ENCODE results near the gene UVSSA.
"Not testable (repeated sequence)": the region's sequence is repeated elsewhere in the genome, so short reads cannot be mapped to it uniquely, and the experiment has no call there.

Gene UVSSA

GRCh38 chr4:1384675-1385372, 37.8 kb downstream of the UVSSA start:
- no peak overlapping the region for H3K9ac ChIP-seq (ENCODE audit: low read depth, low read length)
- peaks cover 7% of the 10 kb centered on the region; the same call in 1 of the 2 replicates for H3K9me3 ChIP-seq (ENCODE audit: control insufficient read depth, insufficient read depth, low read length)
- peaks cover 6% of the 10 kb centered on the region for H3K36me3 ChIP-seq (ENCODE audit: insufficient read depth, low read length)
- H3K4me1 ChIP-seq (ENCODE audit: insufficient read depth, low read length): no peaks in the 10 kb centered on the region

- no peaks in the 10 kb centered on the region for H3K4me1 ChIP-seq (ENCODE audit: insufficient read depth, low read length)
- no peak overlapping the region for H3K9ac ChIP-seq (ENCODE audit: low read depth, low read length)
- peaks cover 7% of the 10 kb centered on the region; the same call in 1 of the 2 replicates for H3K9me3 ChIP-seq (ENCODE audit: control insufficient read depth, insufficient read depth, low read length)
- H3K36me3 ChIP-seq (ENCODE audit: insufficient read depth, low read length): peaks cover 6% of the 10 kb centered on the region
These were observed 38.6 kb downstream of the UVSSA start for GRCh38 chr4:1385373-1386340.

GRCh38 chr4:1393363-1393762, 46.4 kb downstream of the UVSSA start:
- not testable (repeated sequence) for H3K36me3 ChIP-seq (ENCODE audit: insufficient read depth, low read length); H3K9ac ChIP-seq (ENCODE audit: low read depth, low read length); H3K9me3 ChIP-seq (ENCODE audit: control insufficient read depth, insufficient read depth, low read length); H3K4me1 ChIP-seq (ENCODE audit: insufficient read depth, low read length)

DNA sequence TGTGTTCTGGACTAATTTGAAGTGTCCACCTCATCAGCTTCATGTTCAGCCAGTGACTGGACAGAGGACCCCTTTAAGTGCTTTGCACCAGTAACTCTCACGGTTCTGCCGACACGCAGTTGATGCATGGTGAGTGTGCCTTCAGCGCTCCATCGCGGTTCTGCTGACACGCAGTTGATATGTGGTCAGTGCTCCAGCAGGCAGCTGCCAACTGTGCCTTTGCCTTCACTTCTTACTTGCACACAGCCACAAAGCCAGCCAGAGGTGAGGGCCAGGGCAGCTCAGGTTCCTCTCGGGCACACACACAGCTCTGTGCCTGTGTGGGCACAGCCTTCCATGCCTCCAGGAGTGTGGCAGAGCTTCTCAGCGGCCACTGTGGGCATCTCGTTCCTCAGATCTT, 46.9 kb downstream of the UVSSA start:
- Histone ChIP-seq H3K9me3 (ENCODE audit: control insufficient read depth, insufficient read depth, low read length) (peaks cover 4% of the 10 kb centered on the region), H3K9ac (ENCODE audit: low read depth, low read length) (no peak overlapping the region), H3K36me3 (ENCODE audit: insufficient read depth, low read length) (no peaks in the 10 kb centered on the region; the same call in none of the 2 replicates), H3K4me1 (ENCODE audit: insufficient read depth, low read length) (no peaks in the 10 kb centered on the region)

- not testable (repeated sequence) for H3K4me1 ChIP-seq (ENCODE audit: insufficient read depth, low read length); H3K36me3 ChIP-seq (ENCODE audit: insufficient read depth, low read length); H3K9me3 ChIP-seq (ENCODE audit: control insufficient read depth, insufficient read depth, low read length); H3K9ac ChIP-seq (ENCODE audit: low read depth, low read length)
These were observed 47.8 kb downstream of the UVSSA start for GRCh38 chr4:1394554-1395388.

- H3K4me1 ChIP-seq (ENCODE audit: insufficient read depth, low read length): not testable (repeated sequence)
These were observed 48.4 kb downstream of the UVSSA start for GRCh38 chr4:1395389-1395820.

DNA sequence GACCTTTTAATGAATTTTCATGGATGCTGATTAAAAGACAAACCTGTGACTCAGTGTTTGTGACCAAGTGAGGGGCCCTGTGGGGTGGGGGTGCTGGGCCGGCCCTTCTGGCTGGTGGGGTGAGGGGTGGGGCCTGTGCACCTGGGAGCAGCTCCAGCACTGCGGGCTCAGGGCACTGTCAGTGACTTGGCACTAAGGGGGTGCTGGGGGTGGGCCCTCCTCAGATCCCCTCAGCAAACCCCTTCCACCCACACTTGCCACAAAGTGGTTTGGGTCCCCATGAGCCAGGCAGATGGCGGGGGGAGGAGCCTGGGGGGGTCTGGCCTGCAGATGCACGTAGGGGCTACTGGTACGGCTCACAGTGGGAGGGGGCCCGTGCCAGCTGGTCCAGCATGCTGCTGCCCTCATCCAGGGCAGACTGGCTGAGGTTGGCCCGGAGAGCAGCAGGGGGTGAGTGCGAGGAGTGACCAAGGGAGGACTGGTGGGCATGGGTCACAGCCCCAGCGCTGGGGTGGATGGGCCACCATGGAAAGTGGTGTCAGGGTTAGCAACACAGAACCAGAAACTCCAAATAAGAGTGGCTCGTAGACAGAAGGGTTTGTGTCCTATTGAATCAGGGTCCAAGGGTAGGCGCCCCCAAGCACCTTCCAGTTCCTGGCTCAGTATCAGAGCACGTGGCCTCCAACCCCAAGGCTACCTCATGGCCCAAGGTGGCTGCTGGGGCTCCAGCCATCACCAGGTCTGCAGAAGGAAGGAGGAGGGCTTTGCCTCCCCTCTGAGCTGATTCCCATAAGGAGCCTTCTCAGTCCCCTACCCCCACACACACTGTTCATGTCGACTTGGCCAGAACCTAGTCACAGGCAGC, 49.2 kb downstream of the UVSSA start:
- peaks cover 6% of the 10 kb centered on the region for H3K9me3 ChIP-seq (ENCODE audit: control insufficient read depth, insufficient read depth, low read length)
- H3K36me3 ChIP-seq (ENCODE audit: insufficient read depth, low read length): no peaks in the 10 kb centered on the region; the same call in 1 of the 2 replicates

More at GRCh38 chr4:1395389-1395820, 48.4 kb downstream of the UVSSA start:
- H3K9me3 ChIP-seq (ENCODE audit: control insufficient read depth, insufficient read depth, low read length); H3K9ac ChIP-seq (ENCODE audit: low read depth, low read length); H3K36me3 ChIP-seq (ENCODE audit: insufficient read depth, low read length): not testable (repeated sequence)

GRCh38 chr4:1396806-1397455, 49.9 kb downstream of the UVSSA start:
- Histone ChIP-seq H3K9me3 (ENCODE audit: control insufficient read depth, insufficient read depth, low read length) (peaks cover 6% of the 10 kb centered on the region), H3K9ac (ENCODE audit: low read depth, low read length) (no peak overlapping the region), H3K36me3 (ENCODE audit: insufficient read depth, low read length) (no peaks in the 10 kb centered on the region; the same call in 1 of the 2 replicates), H3K4me1 (ENCODE audit: insufficient read depth, low read length) (no peaks in the 10 kb centered on the region)

More for the DNA sequence above, 49.2 kb downstream of the UVSSA start:
- no peaks in the 10 kb centered on the region for H3K4me1 ChIP-seq (ENCODE audit: insufficient read depth, low read length)
- no peak overlapping the region for H3K9ac ChIP-seq (ENCODE audit: low read depth, low read length)

GRCh38 chr4:1398681-1399507, 51.9 kb downstream of the UVSSA start:
- H3K9ac ChIP-seq (ENCODE audit: low read depth, low read length): no peak overlapping the region
- no peaks in the 10 kb centered on the region; the same call in 1 of the 2 replicates for H3K36me3 ChIP-seq (ENCODE audit: insufficient read depth, low read length)
- peaks cover 6% of the 10 kb centered on the region for H3K9me3 ChIP-seq (ENCODE audit: control insufficient read depth, insufficient read depth, low read length)
- H3K4me1 ChIP-seq (ENCODE audit: insufficient read depth, low read length): no peaks in the 10 kb centered on the region

DNA sequence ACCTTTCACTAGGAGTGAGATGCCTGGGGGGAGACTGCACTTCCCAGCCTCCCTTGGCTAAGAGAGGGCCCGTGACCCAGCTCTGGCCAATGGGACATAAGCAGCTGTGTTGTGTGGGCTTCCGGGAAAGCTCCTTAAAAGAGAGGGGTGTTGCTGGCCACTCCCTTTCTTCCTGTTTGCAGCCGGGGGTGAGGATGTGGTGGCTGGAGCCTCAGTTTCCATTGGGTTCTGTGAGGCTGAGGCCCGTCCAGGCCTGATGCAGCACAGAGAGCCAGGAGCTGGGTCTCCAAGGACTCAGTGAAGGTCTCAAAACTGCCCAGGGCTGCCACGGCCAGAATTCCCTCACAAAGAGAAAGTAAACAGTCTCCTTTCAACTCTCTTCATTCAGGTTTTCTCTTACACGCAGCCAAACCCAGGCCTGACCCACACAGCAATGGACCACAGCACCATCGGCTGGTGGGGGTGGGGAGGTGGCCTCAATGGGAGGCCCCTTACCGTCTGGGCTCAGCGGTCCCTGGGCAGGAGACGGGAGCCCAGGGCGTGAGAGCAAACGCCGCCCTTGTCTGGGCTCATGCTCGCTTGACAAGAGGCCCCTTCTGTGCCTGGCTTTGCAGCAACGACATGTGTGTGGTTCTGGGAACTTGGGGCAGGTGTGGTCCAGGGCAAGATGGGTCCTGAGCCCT, 52.6 kb downstream of the UVSSA start:
- Histone ChIP-seq H3K9me3 (ENCODE audit: control insufficient read depth, insufficient read depth, low read length) (peaks cover 6% of the 10 kb centered on the region), H3K9ac (ENCODE audit: low read depth, low read length) (no peak overlapping the region), H3K4me1 (ENCODE audit: insufficient read depth, low read length) (no peaks in the 10 kb centered on the region), H3K36me3 (ENCODE audit: insufficient read depth, low read length) (no peaks in the 10 kb centered on the region)

- Histone ChIP-seq H3K36me3 (ENCODE audit: insufficient read depth, low read length) (no peaks in the 10 kb centered on the region), H3K9me3 (ENCODE audit: control insufficient read depth, insufficient read depth, low read length) (peaks cover 6% of the 10 kb centered on the region), H3K9ac (ENCODE audit: low read depth, low read length) (no peak overlapping the region), H3K4me1 (ENCODE audit: insufficient read depth, low read length) (no peaks in the 10 kb centered on the region)
These were observed 53.3 kb downstream of the UVSSA start for GRCh38 chr4:1400191-1400805.
